Mammary epithelial cell (primary cell): ENCODE results near the gene ANKRD40.

Source experiments
- CTCF ChIP-seq, 2 donors: IDR thresholded peaks in 1 of 2; conservative IDR thresholded peaks in 1 of 2; 2 replicates each; pipeline ENCODE4 v1.5.1; 2011 to 2012; ENCODE audit warnings: inconsistent platforms in 2 of 2, low read length in 2 of 2, mild to moderate bottlenecking in 2 of 2, control low read depth in 1 of 2, low read depth in 1 of 2; ENCODE audit not compliant: insufficient read depth in 1 of 2; ENCODE audit errors: extremely low read depth in 1 of 2
- EZH2 ChIP-seq: IDR thresholded peaks from 2 replicates; pipeline ENCODE4 v1.6.1; 2012; ENCODE audit warnings: low read length, inconsistent platforms, borderline replicate concordance

- TF ChIP-seq EZH2, result no peak
- no peak for TF ChIP-seq CTCF (conservative IDR thresholded peaks at IDR 0.05 in 1 of 2, IDR thresholded peaks at IDR 0.05 in 1 of 2; ENCODE audit: extremely low read depth in 1 of 2, insufficient read depth in 1 of 2, low read depth in 1 of 2, low read length in 2 of 2)
These were observed 46.8 kb upstream of the ANKRD40 start for GRCh38 chr17:50754521-50754920.
